Neutrophil (primary cell): ENCODE measurements around the gene MCL1.

Source experiments
- H3K27ac ChIP-seq: fragments of 200-600 bp; sonication (generic); 2 replicates; pipeline ENCODE4 v1.5.1; 2016; ENCODE audit warnings: mild to moderate bottlenecking, moderate library complexity
- H3K27me3 ChIP-seq: fragments of 200-600 bp; sonication (generic); 2 replicates; pipeline ENCODE4 v1.6.0; 2016; ENCODE audit warnings: mild to moderate bottlenecking
- H3K36me3 ChIP-seq: fragments of 200-600 bp; sonication (generic); 2 replicates; pipeline ENCODE4 v1.5.1; 2017
- H3K4me1 ChIP-seq, 2 experiments: fragments of 200-600 bp in 1 of 2; sonication (generic) in 1 of 2; 1 replicate in 1 of 2; 2 replicates in 1 of 2; pipeline versions ENCODE4 v1.5.1 to v1.6.1; 2013 to 2016; ENCODE audit warnings: low read depth in 1 of 2, low read length in 1 of 2, mild to moderate bottlenecking in 1 of 2, moderate library complexity in 1 of 2; ENCODE audit not compliant: control insufficient read depth in 1 of 2, insufficient read depth in 1 of 2
- H3K4me3 ChIP-seq, 2 experiments: fragments of 200-600 bp in 1 of 2; sonication (generic) in 1 of 2; 1 replicate in 1 of 2; 2 replicates in 1 of 2; pipeline ENCODE4 v1.5.1; 2013 to 2016; ENCODE audit warnings: low read depth in 1 of 2, low read length in 1 of 2, mild to moderate bottlenecking in 1 of 2, moderate library complexity in 1 of 2
- H3K9me3 ChIP-seq: fragments of 200-600 bp; sonication (generic); 2 replicates; pipeline ENCODE4 v1.5.1; 2016
- CTCF ChIP-seq: fragments of 200-600 bp; sonication (generic); IDR thresholded peaks from 2 replicates; pipeline ENCODE4 v1.5.1; 2016; ENCODE audit warnings: antibody characterized with exemption

MCL1 gene

GRCh38 chr1:150530491-150531159, 48.8 kb downstream of the MCL1 start:
- H3K4me3 ChIP-seq, result no peak overlapping the region
- H3K9me3 ChIP-seq, result no peaks in the 10 kb centered on the region
- no peaks in the 10 kb centered on the region for H3K36me3 ChIP-seq
- no peaks in the 10 kb centered on the region for H3K4me1 ChIP-seq
- TF ChIP-seq CTCF, result no peak
- H3K27me3 ChIP-seq, result no peaks in the 10 kb centered on the region
- H3K27ac ChIP-seq, result no peak overlapping the region

DNA sequence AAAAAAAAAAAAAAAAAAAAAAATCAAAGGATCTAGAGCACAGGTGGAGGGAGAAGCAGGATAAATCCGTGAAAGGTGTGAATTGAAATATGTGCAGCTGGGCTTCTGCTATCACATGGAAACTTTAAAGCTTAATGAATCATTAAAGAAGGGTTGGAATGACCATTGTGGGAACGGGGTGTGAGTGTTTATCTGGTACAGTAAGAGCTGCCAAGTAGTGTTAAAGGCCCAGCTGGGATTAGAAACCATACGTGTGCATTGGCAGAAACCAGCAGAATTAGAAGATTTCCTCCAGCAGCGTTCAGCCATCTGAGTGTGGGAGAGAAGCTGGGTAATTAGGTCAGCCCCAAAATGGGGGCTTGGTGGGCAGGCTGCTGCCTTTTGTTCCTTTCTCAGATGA, 50.4 kb downstream of the MCL1 start:
- no peak for TF ChIP-seq CTCF
- no peaks in the 10 kb centered on the region for H3K27me3 ChIP-seq
- no peaks in the 10 kb centered on the region for H3K36me3 ChIP-seq
- no peak overlapping the region for H3K4me3 ChIP-seq
- no peaks in the 10 kb centered on the region for H3K4me1 ChIP-seq
- H3K9me3 ChIP-seq, result no peaks in the 10 kb centered on the region
- H3K27ac ChIP-seq, result no peak overlapping the region

GRCh38 chr1:150528196-150528595, 51.2 kb downstream of the MCL1 start:
- Histone ChIP-seq H3K36me3 (no peaks in the 10 kb centered on the region), H3K27ac (no peak overlapping the region), H3K27me3 (no peaks in the 10 kb centered on the region), H3K4me1 (no peaks in the 10 kb centered on the region), H3K9me3 (no peaks in the 10 kb centered on the region), H3K4me3 (no peak overlapping the region)
- TF ChIP-seq CTCF, result no peak

GRCh38 chr1:150525348-150525747, 54.1 kb downstream of the MCL1 start:
- no peak overlapping the region for H3K27ac ChIP-seq
- H3K9me3 ChIP-seq, result no peaks in the 10 kb centered on the region
- H3K36me3 ChIP-seq, result no peaks in the 10 kb centered on the region
- no peaks in the 10 kb centered on the region for H3K4me1 ChIP-seq
- no peak for TF ChIP-seq CTCF
- no peak overlapping the region for H3K4me3 ChIP-seq
- H3K27me3 ChIP-seq, result no peaks in the 10 kb centered on the region
